Putamen (tissue), 1 donor: Measurements from ENCODE around the gene MSLN.

ENCODE experiments used
- DNase-seq: peaks from one replicate; pipeline ENCODE4 v3.0.0-alpha.2; 2016; ENCODE audit warnings: low spot score

The MSLN gene

GRCh38 chr16:723695-724094 is 36.8 kb upstream of the MSLN start:
- DNase-seq: no peak

GRCh38 chr16:724188-725040 is 36.1 kb upstream of the MSLN start:
- DNase-seq: no peak

- DNase-seq: no peak
Measured at GRCh38 chr16:725041-725376, 35.5 kb upstream of the MSLN start.

- no peak for DNase-seq
Measured at GRCh38 chr16:725463-726187, 34.9 kb upstream of the MSLN start.

- DNase-seq: no peak
Measured at GRCh38 chr16:726188-726437, 34.4 kb upstream of the MSLN start.

- no peak for DNase-seq
Measured at GRCh38 chr16:726438-727290, 33.9 kb upstream of the MSLN start, which contains the start of the genes CCDC78 and HAGHL. TSS of gene CCDC78 (minus strand) at chr16:726443. CDS start at chr16:726367, 76 bp downstream. TSS of gene HAGHL (plus strand) at chr16:727106. CDS start at chr16:727510, 404 bp downstream.

- no peak for DNase-seq
Measured at GRCh38 chr16:727291-727977, 33.1 kb upstream of the MSLN start.

- no peak for DNase-seq
Measured at GRCh38 chr16:728131-728889, 32.2 kb upstream of the MSLN start.

GRCh38 chr16:728890-729744 is 31.4 kb upstream of the MSLN start:
- no peak for DNase-seq

- no peak for DNase-seq
Measured at GRCh38 chr16:729768-730665, 30.5 kb upstream of the MSLN start.

GRCh38 chr16:730666-731509 is 29.6 kb upstream of the MSLN start:
- no peak for DNase-seq

GRCh38 chr16:732332-732731 is 28.2 kb upstream of the MSLN start:
- DNase-seq: no peak

- DNase-seq: peak; percentile 66
Measured at GRCh38 chr16:732936-733335, 27.6 kb upstream of the MSLN start.

- DNase-seq: no peak
Measured at GRCh38 chr16:733382-734207, 26.9 kb upstream of the MSLN start.

- DNase-seq: peak; percentile 86
Measured at GRCh38 chr16:734208-734980, 26.1 kb upstream of the MSLN start.

- DNase-seq: no peak
Measured at GRCh38 chr16:734981-735881, 25.3 kb upstream of the MSLN start.
